IMR-90 (cell line): ENCODE measurements around the gene IP6K3. TPM values are rescaled to one million over a fixed set of nuclear protein-coding genes. Genes with fewer than 3 reads are reported as not detected.

ENCODE experiments used
- ATAC-seq: fragments of 200-7000 bp; cut with Tn5 transposase; 2 replicates; pipeline ENCODE4 v1.9.1; 2020; ENCODE audit warnings: low read depth, mild to moderate bottlenecking, moderate library complexity
- BruUV-seq: library from RNA; stranded (reverse); fragments of 400-500 nt; replicated peaks from 2 replicates; lab custom pipeline; 2021; lab: Mats Ljungman, UMichigan
- CTCF ChIA-PET: fragments of 300-600 bp; formaldehyde crosslinking; extraction: SDS; loops from one replicate; lab custom pipeline; 2021; ENCODE audit warnings: antibody characterized with exemption; lab: Yijun Ruan, JAX
- POLR2A ChIA-PET: fragments of 300-600 bp; sonication (Branson Sonifier 250); formaldehyde crosslinking; loops from one replicate; lab custom pipeline; 2022; ENCODE audit warnings: antibody characterized with exemption; ENCODE audit not compliant: unreplicated experiment; lab: Charles Lee
- DNase-seq: peaks from one replicate; pipeline ENCODE4 v3.0.0; 2013
- H2AFZ ChIP-seq: replicated peaks from 2 replicates; pipeline ENCODE3; 2013; ENCODE audit warnings: low read length, mild to moderate bottlenecking; ENCODE audit not compliant: poor library complexity
- H2AK5ac ChIP-seq: 2 replicates; pipeline ENCODE4 v1.6.1; 2013; ENCODE audit warnings: low read depth, low read length, inconsistent platforms
- H2AK9ac ChIP-seq: replicated peaks from 2 replicates; pipeline ENCODE3; 2013; ENCODE audit warnings: mild to moderate bottlenecking, low read depth, low read length, moderate library complexity; ENCODE audit not compliant: poor library complexity
- H2BK120ac ChIP-seq: 2 replicates; pipeline ENCODE4 v1.6.1; 2013; ENCODE audit warnings: low read depth, low read length, inconsistent platforms
- H2BK15ac ChIP-seq: 3 replicates; pipeline ENCODE4 v1.6.1; 2013; ENCODE audit warnings: low read depth, low read length, inconsistent platforms
- H2BK20ac ChIP-seq: 2 replicates; pipeline ENCODE4 v1.6.1; 2013; ENCODE audit warnings: low read depth, mild to moderate bottlenecking, inconsistent platforms, low read length, moderate library complexity
- H2BK5ac ChIP-seq: 2 replicates; pipeline ENCODE4 v1.6.1; 2013; ENCODE audit warnings: mild to moderate bottlenecking, low read depth, low read length, inconsistent platforms; ENCODE audit not compliant: poor library complexity, severe bottlenecking
- H3K14ac ChIP-seq: replicated peaks from 2 replicates; pipeline ENCODE4 v1.6.1; 2013; ENCODE audit warnings: low read depth, low read length, inconsistent platforms
- H3K18ac ChIP-seq: 2 replicates; pipeline ENCODE4 v1.6.1; 2013; ENCODE audit warnings: low read depth, low read length, control low read depth
- H3K23ac ChIP-seq: 2 replicates; pipeline ENCODE4 v1.6.1; 2013; ENCODE audit warnings: low read depth, low read length, inconsistent platforms
- H3K27ac ChIP-seq: 2 replicates; pipeline ENCODE4 v1.5.1; 2013; ENCODE audit warnings: mild to moderate bottlenecking, control low read depth, low read length; ENCODE audit not compliant: insufficient read depth
- H3K27me3 ChIP-seq: 2 replicates; pipeline ENCODE4 v1.6.1; 2013; ENCODE audit warnings: low read length; ENCODE audit not compliant: control insufficient read depth, insufficient read depth
- H3K36me3 ChIP-seq: 2 replicates; pipeline ENCODE4 v1.6.1; 2013; ENCODE audit warnings: low read length, mixed read lengths; ENCODE audit not compliant: control insufficient read depth, insufficient read depth
- H3K4ac ChIP-seq: 2 replicates; pipeline ENCODE4 v1.6.1; 2013; ENCODE audit warnings: low read depth, low read length, inconsistent platforms
- H3K4me1 ChIP-seq: 2 replicates; pipeline ENCODE4 v1.6.1; 2013; ENCODE audit warnings: low read length, mixed read lengths; ENCODE audit not compliant: control insufficient read depth, insufficient read depth
- H3K4me2 ChIP-seq: 2 replicates; pipeline ENCODE4 v1.6.1; 2013; ENCODE audit warnings: low read depth, mild to moderate bottlenecking, control low read depth, low read length, moderate library complexity
- H3K4me3 ChIP-seq: 2 replicates; pipeline ENCODE4 v1.5.1; 2013; ENCODE audit warnings: low read depth, mild to moderate bottlenecking, control low read depth, low read length, moderate library complexity; ENCODE audit not compliant: insufficient read depth
- H3K56ac ChIP-seq: 2 replicates; pipeline ENCODE4 v1.6.1; 2013; ENCODE audit warnings: low read length, inconsistent platforms; ENCODE audit not compliant: insufficient read depth; ENCODE audit errors: extremely low read depth
- H3K79me1 ChIP-seq, 2 experiments: 2 replicates each; pipeline ENCODE4 v1.6.1; 2013; ENCODE audit warnings: low read length in 2 of 2, inconsistent platforms in 1 of 2, low read depth in 1 of 2
- H3K9ac ChIP-seq: 2 replicates; pipeline ENCODE4 v1.6.1; 2013; ENCODE audit warnings: low read depth, low read length, control low read depth
- H3K9me1 ChIP-seq: 2 replicates; pipeline ENCODE4 v1.6.1; 2013; ENCODE audit warnings: low read length, inconsistent platforms; ENCODE audit not compliant: insufficient read depth
- H3K9me3 ChIP-seq: 2 replicates; pipeline ENCODE4 v1.6.1; 2013; ENCODE audit warnings: low read length; ENCODE audit not compliant: control insufficient read depth, insufficient read depth
- H4K20me1 ChIP-seq: 2 replicates; pipeline ENCODE4 v1.6.1; 2013; ENCODE audit warnings: low read length, inconsistent platforms; ENCODE audit not compliant: insufficient read depth
- H4K5ac ChIP-seq: 2 replicates; pipeline ENCODE4 v1.6.1; 2013; ENCODE audit warnings: mild to moderate bottlenecking, low read depth, low read length, control low read depth
- H4K8ac ChIP-seq, 2 experiments: 2 replicates each; pipeline ENCODE4 v1.6.1; 2013; ENCODE audit warnings: low read depth in 2 of 2, low read length in 2 of 2, control low read depth in 1 of 2, inconsistent platforms in 1 of 2
- H4K91ac ChIP-seq: 2 replicates; pipeline ENCODE4 v1.6.1; 2013; ENCODE audit warnings: low read depth, low read length, inconsistent platforms; ENCODE audit not compliant: insufficient read depth
- FOS ChIP-seq: fragments of 150-350 bp; IDR thresholded peaks from 2 replicates; pipeline ENCODE4 v1.6.1; 2016; ENCODE audit warnings: low read depth, low read length
- POLR2A ChIP-seq: IDR thresholded peaks from 2 replicates; pipeline ENCODE4 v1.6.1; 2012; ENCODE audit warnings: mild to moderate bottlenecking, low read depth, low read length
- WGBS, 2 experiments: methylation state at CpG; one replicate each; pipeline versions ENCODE4 v1.1.5 to v1.1.7; 2013; ENCODE audit warnings: missing lambda C conversion rate in 2 of 2; ENCODE audit not compliant: insufficient read length in 1 of 2; ENCODE audit errors: extremely low coverage in 2 of 2; 5-methylcytosine and 5-hydroxymethylcytosine counted together
- dilution Hi-C: fragments of 300-500 bp; cut with HindIII; formaldehyde crosslinking; loops from one replicate; pipeline ENCODE4 v1.14.3; 2018; ENCODE audit warnings: low sequenced_read_pairs; ENCODE audit not compliant: unreplicated experiment
- in situ Hi-C: fragments of 300-500 bp; cut with MboI; formaldehyde crosslinking; loops from 3 replicates; pipeline ENCODE4 v1.14.3; 2019; ENCODE audit warnings: low sequenced_read_pairs, inconsistent platforms, mixed read lengths
- intact Hi-C: fragments of 100-400 bp; cut with micrococcal nuclease; formaldehyde crosslinking; loops from 2 replicates; pipeline ENCODE4 v1.10.0; 2022
- polyA plus RNA-seq, 3 experiments: library from polyadenylated mRNA; depleted of rRNA; stranded (reverse); fragments of >200 nt; gene quantifications; 2 replicates each; pipeline ENCODE4 v1.2.3, GENCODE V29; 2012; ENCODE audit warnings: low replicate concordance in 1 of 3
- total RNA-seq: library from RNA; depleted of rRNA; stranded (reverse); fragments of >200 nt; gene quantifications from 2 replicates; pipeline ENCODE4 v1.2.3, GENCODE V29; 2012
- TF ChIP-seq, protein P1 (sequence below): fragments of 150-350 bp; IDR thresholded peaks from 2 replicates; pipeline ENCODE4 v1.6.1; 2016; ENCODE audit warnings: low read depth, mild to moderate bottlenecking, low read length, moderate library complexity, borderline replicate concordance

IP6K3 gene
- total and polyA plus RNA-seq, 2 of the 4 experiments (the other 2 are of a cell fraction): 0.18 to 0.51 TPM

DNA sequence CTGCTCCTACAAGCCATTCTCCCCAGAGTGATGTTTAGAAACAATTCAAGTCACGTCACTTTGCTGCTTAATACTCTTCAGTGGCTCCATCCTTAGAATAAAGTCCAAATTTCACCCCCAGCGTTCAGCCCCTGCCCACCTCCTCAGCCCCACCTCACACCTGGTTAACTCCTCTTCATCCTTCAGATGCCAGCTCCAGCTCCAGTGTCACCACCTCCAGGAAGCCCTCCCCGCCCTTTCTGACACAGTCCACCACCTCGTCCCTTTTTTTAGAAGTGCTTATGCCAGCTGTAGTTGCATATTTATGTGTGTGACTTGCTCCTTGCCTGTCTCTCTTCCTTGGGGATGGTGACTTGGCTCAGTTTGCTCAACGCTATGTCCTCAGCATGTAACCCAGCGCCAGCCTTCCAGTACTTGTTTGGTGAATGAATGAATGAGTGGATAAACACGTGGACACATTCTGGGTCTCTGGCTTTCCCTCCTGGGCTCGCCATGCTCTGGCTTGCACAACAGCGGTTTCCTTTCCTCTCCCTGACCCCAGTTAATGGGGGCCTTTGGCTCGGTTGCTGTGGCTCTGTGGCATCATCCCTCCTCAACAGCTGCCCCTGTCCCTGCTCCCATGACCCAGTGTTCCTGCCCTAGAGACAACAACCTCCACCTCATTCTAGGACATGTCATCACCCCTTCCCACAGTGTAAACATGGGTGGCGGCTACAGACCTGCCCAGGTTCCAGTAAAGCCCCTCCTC is 3.7 kb upstream of the IP6K3 start:
- H3K9ac ChIP-seq: no peak overlapping the region
- ATAC-seq: no peak
- peak overlapping the region; percentile 83 for H2AK5ac ChIP-seq
- POLR2A ChIA-PET: no interaction called here
- peak overlapping the region; percentile 53 for H3K4ac ChIP-seq
- dilution Hi-C loops (no loop called here), intact Hi-C loops (no loop called here), in situ Hi-C loops (no loop called here)
- no peaks in the 10 kb centered on the region for H3K27me3 ChIP-seq
- H3K9me3 ChIP-seq: no peaks in the 10 kb centered on the region
- no peak for DNase-seq
- TF ChIP-seq, protein P1, sequence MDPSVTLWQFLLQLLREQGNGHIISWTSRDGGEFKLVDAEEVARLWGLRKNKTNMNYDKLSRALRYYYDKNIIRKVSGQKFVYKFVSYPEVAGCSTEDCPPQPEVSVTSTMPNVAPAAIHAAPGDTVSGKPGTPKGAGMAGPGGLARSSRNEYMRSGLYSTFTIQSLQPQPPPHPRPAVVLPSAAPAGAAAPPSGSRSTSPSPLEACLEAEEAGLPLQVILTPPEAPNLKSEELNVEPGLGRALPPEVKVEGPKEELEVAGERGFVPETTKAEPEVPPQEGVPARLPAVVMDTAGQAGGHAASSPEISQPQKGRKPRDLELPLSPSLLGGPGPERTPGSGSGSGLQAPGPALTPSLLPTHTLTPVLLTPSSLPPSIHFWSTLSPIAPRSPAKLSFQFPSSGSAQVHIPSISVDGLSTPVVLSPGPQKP: no peak
- TF ChIP-seq POLR2A: no peak
- TF ChIP-seq FOS: no peak
- H4K91ac ChIP-seq: peak overlapping the region; percentile 8; the same call in 1 of the 2 replicates
- H3K36me3 ChIP-seq: no peaks in the 10 kb centered on the region
- peak overlapping the region; percentile 48; the same call in 1 of the 2 replicates for H2BK120ac ChIP-seq
- H2BK15ac ChIP-seq: 0 out of 3 replicates have a peak overlapping the region, but pooled peaks have one; percentile 21
- H3K79me1 ChIP-seq: no peaks in the 10 kb centered on the region; a peak in 1 of 4 replicates
- H3K4me1 ChIP-seq: peaks cover 36% of the 10 kb centered on the region
- no peak overlapping the region for H3K18ac ChIP-seq
- no peak overlapping the region for H3K56ac ChIP-seq
- 0 out of 2 replicates have a peak, but pooled peaks cover 3% of the 10 kb centered on the region for H4K20me1 ChIP-seq
- no peak overlapping the region for H4K5ac ChIP-seq
- CTCF ChIA-PET: interaction anchor here (0.9 to 2.5 kb wide), 2 partner anchors 11 to 21 kb away, joined by 3 to 10 read pairs; no protein-coding TSS in a partner anchor
- no peak overlapping the region for H3K4me2 ChIP-seq
- peaks cover 10% of the 10 kb centered on the region for H3K9me1 ChIP-seq
- no peak overlapping the region for H4K8ac ChIP-seq
- no TSS peak for BruUV-seq
- 73% methylated on average over 5 of the region's 11 CpGs; no CpG with 5 or more reads in 1 of the 2 experiments for WGBS, 2 experiments
- H2BK5ac ChIP-seq: no peak overlapping the region
- peak overlapping the region; percentile 23 for H2AK9ac ChIP-seq
- no peak overlapping the region for H3K27ac ChIP-seq
- H3K14ac ChIP-seq: 0 out of 2 replicates have a peak overlapping the region, but pooled peaks have one; percentile 39
- no peak overlapping the region for H2BK20ac ChIP-seq
- H3K23ac ChIP-seq: no peak overlapping the region
- no peak overlapping the region for H3K4me3 ChIP-seq
- peak overlapping the region; percentile 65 for H2AFZ ChIP-seq
